ENCODE results near the gene FER. TPM values are rescaled to one million over a fixed set of nuclear protein-coding genes. Genes with fewer than 3 reads are reported as not detected.
"Not testable (repeated sequence)": the region's sequence is repeated elsewhere in the genome, so short reads cannot be mapped to it uniquely, and the experiment has no call there.

The FER gene
- 6.9 TPM for polyA plus RNA-seq (2012; ENCODE audit: insufficient read depth, insufficient read length, low read depth)

DNA sequence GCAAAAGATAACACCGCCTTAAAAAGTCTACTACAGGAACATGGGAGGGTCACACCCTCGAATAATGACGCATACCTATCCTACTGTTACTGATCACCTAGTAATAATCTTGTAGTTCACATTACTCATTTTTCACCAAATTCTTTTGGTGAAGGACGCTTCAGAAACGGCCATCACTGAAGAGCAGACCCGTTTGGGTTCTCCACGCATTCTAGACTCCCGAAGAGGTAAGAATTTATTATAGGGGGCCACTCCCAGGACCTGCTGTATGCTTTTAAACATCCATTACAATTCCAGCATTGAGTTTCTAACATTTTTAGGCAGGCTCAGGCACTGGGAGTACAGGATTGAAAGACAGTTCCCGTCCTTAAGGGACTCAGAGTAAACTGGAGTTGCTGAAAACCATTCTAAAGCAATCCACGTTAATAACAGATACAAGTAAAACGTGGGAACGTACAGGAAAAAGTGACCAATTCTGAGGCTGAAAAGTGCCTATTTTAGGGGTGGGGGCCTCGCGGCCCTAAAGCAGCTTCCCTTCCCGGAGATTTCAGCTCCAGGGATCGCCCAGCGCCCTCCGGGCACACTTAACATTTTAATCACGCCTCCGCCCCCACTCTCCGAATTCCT, at the start of gene FER:
Gene FER (plus strand): TSS at position 124 of the 627 bp plus-strand sequence. CDS start 50,286 bp downstream, outside the sequence.
- no peak for DNase-seq

DNA sequence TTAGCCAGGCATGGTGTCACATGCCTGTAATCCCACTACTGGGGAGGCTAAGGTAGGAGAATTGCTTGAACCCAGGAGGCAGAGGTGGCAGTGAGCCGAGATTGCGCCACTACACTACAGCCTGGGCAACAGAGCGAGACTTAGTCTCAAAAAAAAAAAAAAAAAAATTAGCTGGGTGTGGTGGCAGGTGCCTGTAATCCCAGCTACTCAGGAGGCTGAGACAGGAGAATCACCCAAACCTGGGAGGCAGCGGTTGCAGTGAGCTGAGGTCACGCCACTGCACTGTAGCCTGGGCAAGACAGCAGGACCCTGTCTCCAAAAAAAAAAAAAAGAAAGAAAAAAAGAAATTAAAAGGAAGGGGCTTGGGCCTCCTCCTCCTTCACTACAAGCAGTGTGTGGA, 47.3 kb upstream of the FER start:
- DNase-seq; H3K36me3 ChIP-seq; H3K4me3 ChIP-seq (ENCODE audit: low read depth, low read length); H3K27me3 ChIP-seq; H3K4me1 ChIP-seq; H3K9me3 ChIP-seq: not testable (repeated sequence)

More for the DNA sequence above, at the start of gene FER:
- peak within 1 kb of the TSS; percentile 69 for H3K4me3 ChIP-seq (ENCODE audit: low read depth, low read length)
- no peaks in the 10 kb centered on the region for H3K9me3 ChIP-seq
- no peaks in the 10 kb centered on the region for H3K4me1 ChIP-seq
- no peaks in the 10 kb centered on the region for H3K27me3 ChIP-seq
- TF ChIP-seq, protein P1, sequence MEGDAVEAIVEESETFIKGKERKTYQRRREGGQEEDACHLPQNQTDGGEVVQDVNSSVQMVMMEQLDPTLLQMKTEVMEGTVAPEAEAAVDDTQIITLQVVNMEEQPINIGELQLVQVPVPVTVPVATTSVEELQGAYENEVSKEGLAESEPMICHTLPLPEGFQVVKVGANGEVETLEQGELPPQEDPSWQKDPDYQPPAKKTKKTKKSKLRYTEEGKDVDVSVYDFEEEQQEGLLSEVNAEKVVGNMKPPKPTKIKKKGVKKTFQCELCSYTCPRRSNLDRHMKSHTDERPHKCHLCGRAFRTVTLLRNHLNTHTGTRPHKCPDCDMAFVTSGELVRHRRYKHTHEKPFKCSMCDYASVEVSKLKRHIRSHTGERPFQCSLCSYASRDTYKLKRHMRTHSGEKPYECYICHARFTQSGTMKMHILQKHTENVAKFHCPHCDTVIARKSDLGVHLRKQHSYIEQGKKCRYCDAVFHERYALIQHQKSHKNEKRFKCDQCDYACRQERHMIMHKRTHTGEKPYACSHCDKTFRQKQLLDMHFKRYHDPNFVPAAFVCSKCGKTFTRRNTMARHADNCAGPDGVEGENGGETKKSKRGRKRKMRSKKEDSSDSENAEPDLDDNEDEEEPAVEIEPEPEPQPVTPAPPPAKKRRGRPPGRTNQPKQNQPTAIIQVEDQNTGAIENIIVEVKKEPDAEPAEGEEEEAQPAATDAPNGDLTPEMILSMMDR (IDR thresholded peaks at IDR 0.05; ENCODE audit: low read depth, low read length), result no peak
- no peaks in the 10 kb centered on the region for H3K36me3 ChIP-seq

GRCh38 chr5:108700930-108701329, 46.8 kb upstream of the FER start:
- Histone ChIP-seq H3K4me1 (peaks cover 5% of the 10 kb centered on the region; the same call in 1 of the 2 replicates), H3K4me3 (ENCODE audit: low read depth, low read length) (no peak overlapping the region), H3K36me3 (no peaks in the 10 kb centered on the region), H3K9me3 (no peaks in the 10 kb centered on the region), H3K27me3 (no peaks in the 10 kb centered on the region)
- TF ChIP-seq, protein P1 (IDR thresholded peaks at IDR 0.05; ENCODE audit: low read depth, low read length), result no peak
- no peak for DNase-seq

DNA sequence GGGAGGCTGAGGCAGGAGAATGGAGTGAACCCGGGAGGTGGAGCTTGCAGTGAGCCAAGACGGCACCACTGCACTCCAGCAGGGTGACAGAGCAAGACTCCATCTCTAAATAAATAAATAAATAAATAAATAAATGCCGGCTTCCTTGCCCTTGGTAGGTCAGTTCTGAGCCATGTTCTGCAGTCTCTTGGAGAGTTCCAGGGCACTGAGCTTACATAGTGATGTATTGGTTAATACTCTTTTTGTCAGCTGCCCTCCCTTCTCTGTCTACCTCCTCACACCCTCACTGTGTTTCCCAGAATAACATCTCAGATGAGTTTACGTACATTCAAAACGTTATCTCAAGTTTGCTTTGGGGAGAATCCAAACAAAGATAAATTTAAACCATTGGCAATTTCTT, 45.2 kb upstream of the FER start:
- no peaks in the 10 kb centered on the region for H3K9me3 ChIP-seq
- H3K4me1 ChIP-seq, result peaks cover 5% of the 10 kb centered on the region; the same call in 1 of the 2 replicates
- no peaks in the 10 kb centered on the region for H3K36me3 ChIP-seq
- DNase-seq, result no peak
- no peaks in the 10 kb centered on the region for H3K27me3 ChIP-seq
- TF ChIP-seq, protein P1 (IDR thresholded peaks at IDR 0.05; ENCODE audit: low read depth, low read length), result no peak
- H3K4me3 ChIP-seq (ENCODE audit: low read depth, low read length), result no peak overlapping the region

- no peak for DNase-seq
- H3K4me3 ChIP-seq (ENCODE audit: low read depth, low read length), result no peak overlapping the region
- peaks cover 2% of the 10 kb centered on the region; the same call in 1 of the 2 replicates for H3K4me1 ChIP-seq
- H3K36me3 ChIP-seq, result no peaks in the 10 kb centered on the region
- TF ChIP-seq, protein P1 (IDR thresholded peaks at IDR 0.05; ENCODE audit: low read depth, low read length), result no peak
- no peaks in the 10 kb centered on the region for H3K9me3 ChIP-seq
- H3K27me3 ChIP-seq, result no peaks in the 10 kb centered on the region
These were observed 44.4 kb upstream of the FER start for GRCh38 chr5:108703313-108703712.

DNA sequence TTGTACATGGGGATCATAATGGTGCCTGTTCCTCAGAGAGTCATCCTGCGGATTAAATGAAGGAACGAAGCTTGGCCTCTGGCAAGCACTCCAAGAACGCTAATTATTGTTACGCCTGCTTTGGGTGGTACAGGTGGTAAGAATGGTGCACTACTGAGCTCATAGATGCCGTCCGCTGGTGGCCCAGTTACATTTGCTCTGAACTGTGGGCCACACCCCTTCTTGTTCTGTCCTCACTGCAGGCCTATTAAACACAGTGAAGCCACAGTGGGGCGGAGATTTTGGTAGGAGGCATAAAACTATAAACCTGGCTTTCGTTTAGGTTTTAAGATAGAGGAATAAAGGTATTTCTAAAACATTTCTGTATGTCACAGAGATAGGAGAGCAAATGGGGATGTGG, 40.6 kb upstream of the FER start:
- TF ChIP-seq, protein P1 (IDR thresholded peaks at IDR 0.05; ENCODE audit: low read depth, low read length), result no peak
- no peaks in the 10 kb centered on the region for H3K36me3 ChIP-seq
- no peak overlapping the region for H3K4me3 ChIP-seq (ENCODE audit: low read depth, low read length)
- H3K9me3 ChIP-seq, result no peaks in the 10 kb centered on the region
- H3K4me1 ChIP-seq, result no peaks in the 10 kb centered on the region
- H3K27me3 ChIP-seq, result no peaks in the 10 kb centered on the region
- no peak for DNase-seq

All from BE2C (cell line).